Right cardiac atrium (tissue), 5 donors: ENCODE results near the gene LRRFIP1. TPM values are rescaled to one million over a fixed set of nuclear protein-coding genes. Genes with fewer than 3 reads are reported as not detected.
"Not testable (repeated sequence)": the region's sequence is repeated elsewhere in the genome, so short reads cannot be mapped to it uniquely, and the experiment has no call there.

Experiments used
- ATAC-seq, 2 donors: fragments of 200-7000 bp; cut with Tn5 transposase; one replicate each; pipeline versions ENCODE4 v1.8.0 to v1.9.1; 2020; ENCODE audit warnings: moderate library complexity in 2 of 2, mild to moderate bottlenecking in 1 of 2
- DNase-seq, 3 donors: peaks; one replicate each; pipeline ENCODE4 v3.0.0-alpha.2; 2020
- H3K27ac ChIP-seq: one replicate; pipeline ENCODE4 v1.5.1; 2013; ENCODE audit warnings: mild to moderate bottlenecking, low read length, control low read depth, moderate library complexity
- H3K27me3 ChIP-seq: one replicate; pipeline ENCODE4 v1.6.1; 2013; ENCODE audit not compliant: control insufficient read depth, insufficient read depth
- H3K4me1 ChIP-seq: one replicate; pipeline ENCODE4 v1.6.1; 2013; ENCODE audit warnings: low read length; ENCODE audit not compliant: control insufficient read depth, insufficient read depth
- H3K4me3 ChIP-seq: one replicate; pipeline ENCODE4 v1.5.1; 2013; ENCODE audit warnings: low read length, control low read depth
- H3K9me3 ChIP-seq: one replicate; pipeline ENCODE4 v1.6.1; 2013; ENCODE audit warnings: low read length; ENCODE audit not compliant: control insufficient read depth
- whole genome bisulfite sequencing: extraction: QIAGEN DNeasy Blood & Tissue Kit; methylation state at CpG from one replicate; pipeline ENCODE4 v1.1.7; 2013; 5-methylcytosine and 5-hydroxymethylcytosine counted together
- intact Hi-C, 4 donors: fragments of 100-400 bp; cut with DNase I; formaldehyde crosslinking; loops; one replicate each; pipeline versions ENCODE4 v1.11.0 to v1.14.0; 2022 to 2023
- polyA plus RNA-seq: library from polyadenylated mRNA; stranded (reverse); fragments of 200-250 nt; gene quantifications from one replicate; pipeline ENCODE4 v1.2.3, GENCODE V29; 2013
- total RNA-seq, 4 donors: library from RNA; stranded (reverse); fragmentation: NEBNext Ultra II Directional; extraction: Animal tissue kit (Norgen Biotek cat#: 25700); gene quantifications; one replicate each; pipeline ENCODE4 v1.2.1, GENCODE V29; 2021
- donor health status: healthy with polysubstance abuse.
- donor health status: DM: no; HTN: yes; CAD: no.
- donor health status: DM: no; HTN: no; CAD: no.
- donor health status: DM: no; HTN: yes; CAD: no; lungs with severe emphysema.
- donor health status: DM: yes; HTN: yes; CAD: no.

Gene LRRFIP1
- total and polyA plus RNA-seq, 5 donors, result 61.9 to 106 (median 87.8) TPM

- intact Hi-C loops, result not testable (repeated sequence)
Observed at GRCh38 chr2:237606522-237606921, 20.9 kb upstream of the LRRFIP1 start.

GRCh38 chr2:237612527-237613357 lies 14.6 kb upstream of the LRRFIP1 start:
- Histone ChIP-seq H3K27ac (no peak overlapping the region), H3K4me1 (peaks cover 25% of the 10 kb centered on the region), H3K27me3 (no peaks in the 10 kb centered on the region), H3K4me3 (no peak overlapping the region), H3K9me3 (no peaks in the 10 kb centered on the region)
- intact Hi-C loops, result no loop called here
- 95% methylated on average over 10 of the region's 10 CpGs for WGBS
- DNase-seq (no peak), ATAC-seq (no peak)

More at GRCh38 chr2:237606522-237606921, 20.9 kb upstream of the LRRFIP1 start:
- H3K27me3 ChIP-seq, DNase-seq, H3K27ac ChIP-seq, H3K4me1 ChIP-seq, H3K9me3 ChIP-seq, H3K4me3 ChIP-seq, ATAC-seq: not testable (repeated sequence)
- 90% methylated on average over 4 of the region's 4 CpGs for WGBS

DNA sequence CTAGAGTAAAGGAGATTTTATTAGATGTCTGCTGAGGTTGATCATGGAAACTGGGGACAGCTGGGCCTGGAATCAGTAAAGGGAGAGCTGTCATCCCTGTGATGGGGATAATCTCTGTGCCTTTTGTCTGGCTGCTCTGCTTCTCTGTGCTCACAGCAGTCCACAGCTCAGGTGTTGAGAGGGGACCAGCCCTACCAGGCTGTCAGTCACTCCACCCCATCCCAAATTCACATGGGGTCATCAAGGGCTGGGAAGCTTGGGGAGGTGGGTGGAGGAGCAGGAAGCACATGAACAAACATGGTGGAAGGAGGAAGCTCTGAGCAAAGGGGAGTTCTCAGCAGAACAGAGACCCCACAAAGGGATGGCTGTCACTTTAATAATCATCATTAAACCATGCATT lies 13.7 kb upstream of the LRRFIP1 start:
- intact Hi-C loops, result no loop called here
- H3K27ac ChIP-seq, result no peak overlapping the region
- H3K4me1 ChIP-seq, result peaks cover 25% of the 10 kb centered on the region
- H3K4me3 ChIP-seq, result no peak overlapping the region
- H3K9me3 ChIP-seq, result no peaks in the 10 kb centered on the region
- H3K27me3 ChIP-seq, result no peaks in the 10 kb centered on the region
- ATAC-seq, result no peak
- no peak for DNase-seq

DNA sequence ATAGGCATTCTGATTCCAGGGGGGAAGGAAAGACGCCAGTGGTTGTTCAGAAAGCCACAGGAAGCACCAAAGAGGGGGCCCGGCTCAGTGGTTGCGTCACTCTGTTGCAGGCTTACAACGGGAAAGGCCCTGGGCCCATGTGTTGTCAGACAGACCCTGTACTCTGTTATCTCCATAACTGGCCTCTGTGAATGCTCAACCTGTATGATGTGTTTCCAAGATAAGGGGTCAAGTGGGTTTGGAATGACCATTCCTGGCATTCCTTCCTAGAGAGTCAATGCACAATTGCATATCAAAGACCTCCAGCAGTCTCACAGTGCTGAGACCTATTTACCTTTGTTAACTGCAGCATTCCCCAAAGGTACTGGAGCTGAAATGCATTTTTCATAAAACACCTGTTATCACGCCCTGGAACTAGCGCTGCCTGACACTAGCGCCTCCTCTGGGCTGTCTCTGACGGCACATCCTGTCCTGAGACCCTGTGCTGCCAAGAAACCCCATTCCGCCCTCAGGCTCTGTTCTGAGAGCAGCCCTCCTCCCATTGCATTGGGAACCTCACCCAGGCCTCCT lies 13.2 kb upstream of the LRRFIP1 start:
- Histone ChIP-seq H3K4me3 (no peak overlapping the region), H3K4me1 (peaks cover 25% of the 10 kb centered on the region), H3K9me3 (no peaks in the 10 kb centered on the region), H3K27ac (no peak overlapping the region), H3K27me3 (no peaks in the 10 kb centered on the region)
- DNase-seq (no peak), ATAC-seq (no peak)
- intact Hi-C loops, result no loop called here
- WGBS, result 82% methylated on average over 9 of the region's 9 CpGs

- Histone ChIP-seq H3K9me3 (no peaks in the 10 kb centered on the region), H3K27me3 (no peaks in the 10 kb centered on the region), H3K27ac (peak overlapping the region; percentile 84), H3K4me3 (no peak overlapping the region), H3K4me1 (peaks cover 25% of the 10 kb centered on the region)
- WGBS, result 31% methylated on average over 4 of the region's 4 CpGs
- ATAC-seq (peak; percentile 9 to 22), DNase-seq (no peak)
- intact Hi-C loops, result no loop called here
Observed at GRCh38 chr2:237615631-237616249, 11.6 kb upstream of the LRRFIP1 start.

GRCh38 chr2:237616373-237616733 lies 11.0 kb upstream of the LRRFIP1 start:
- Histone ChIP-seq H3K9me3 (no peaks in the 10 kb centered on the region), H3K4me3 (no peak overlapping the region), H3K4me1 (peaks cover 25% of the 10 kb centered on the region), H3K27ac (peak overlapping the region; percentile 84), H3K27me3 (no peaks in the 10 kb centered on the region)
- WGBS, result 30% methylated on average over 3 of the region's 3 CpGs
- intact Hi-C loops, result no loop called here
- DNase-seq (no peak), ATAC-seq (peak in 1 of 2 donors; percentile 47)

- peak; percentile 85 to 86 for ATAC-seq
- DNase-seq, result no peak
- H3K4me1 ChIP-seq, result peaks cover 25% of the 10 kb centered on the region
- peak overlapping the region; percentile 44 for H3K27ac ChIP-seq
- no peaks in the 10 kb centered on the region for H3K27me3 ChIP-seq
- intact Hi-C loops, result no loop called here
- WGBS, result 23% methylated on average over 15 of the region's 15 CpGs
- H3K9me3 ChIP-seq, result no peaks in the 10 kb centered on the region
- no peak overlapping the region for H3K4me3 ChIP-seq
Observed at GRCh38 chr2:237616734-237617586, 10.4 kb upstream of the LRRFIP1 start.

DNA sequence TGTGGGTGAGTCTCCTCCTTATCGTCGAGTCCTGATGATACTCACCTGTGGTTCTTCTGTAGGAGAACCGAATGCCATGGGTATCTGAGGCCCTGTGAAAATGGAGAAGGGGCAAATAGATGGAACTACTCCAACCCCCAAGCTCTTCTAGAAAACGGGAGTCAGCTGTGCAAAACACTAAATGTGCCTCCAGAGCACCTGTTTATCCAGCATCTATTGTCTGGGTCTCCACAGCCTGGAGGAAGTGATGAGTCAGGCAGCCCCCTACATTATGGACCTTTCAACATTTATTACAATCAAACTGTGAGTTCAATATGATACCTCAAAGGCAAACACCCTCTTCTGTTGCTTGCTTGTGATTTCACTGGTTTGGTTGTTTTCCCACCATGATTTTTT lies 9.8 kb upstream of the LRRFIP1 start:
- peak overlapping the region; percentile 44 for H3K27ac ChIP-seq
- intact Hi-C loops, result no loop called here
- no peak overlapping the region for H3K4me3 ChIP-seq
- DNase-seq (no peak), ATAC-seq (no peak)
- no peaks in the 10 kb centered on the region for H3K27me3 ChIP-seq
- no peaks in the 10 kb centered on the region for H3K9me3 ChIP-seq
- WGBS, result 61% methylated on average over 4 of the region's 4 CpGs
- peaks cover 25% of the 10 kb centered on the region for H3K4me1 ChIP-seq

- no peak overlapping the region for H3K4me3 ChIP-seq
- no peak overlapping the region for H3K27ac ChIP-seq
- DNase-seq, result no peak
- intact Hi-C loops, result no loop called here
- no peak for ATAC-seq
- peaks cover 25% of the 10 kb centered on the region for H3K4me1 ChIP-seq
- 87% methylated on average over 2 of the region's 2 CpGs for WGBS
- H3K9me3 ChIP-seq, result no peaks in the 10 kb centered on the region
- no peaks in the 10 kb centered on the region for H3K27me3 ChIP-seq
Observed at GRCh38 chr2:237618449-237618848, 8.9 kb upstream of the LRRFIP1 start.

DNA sequence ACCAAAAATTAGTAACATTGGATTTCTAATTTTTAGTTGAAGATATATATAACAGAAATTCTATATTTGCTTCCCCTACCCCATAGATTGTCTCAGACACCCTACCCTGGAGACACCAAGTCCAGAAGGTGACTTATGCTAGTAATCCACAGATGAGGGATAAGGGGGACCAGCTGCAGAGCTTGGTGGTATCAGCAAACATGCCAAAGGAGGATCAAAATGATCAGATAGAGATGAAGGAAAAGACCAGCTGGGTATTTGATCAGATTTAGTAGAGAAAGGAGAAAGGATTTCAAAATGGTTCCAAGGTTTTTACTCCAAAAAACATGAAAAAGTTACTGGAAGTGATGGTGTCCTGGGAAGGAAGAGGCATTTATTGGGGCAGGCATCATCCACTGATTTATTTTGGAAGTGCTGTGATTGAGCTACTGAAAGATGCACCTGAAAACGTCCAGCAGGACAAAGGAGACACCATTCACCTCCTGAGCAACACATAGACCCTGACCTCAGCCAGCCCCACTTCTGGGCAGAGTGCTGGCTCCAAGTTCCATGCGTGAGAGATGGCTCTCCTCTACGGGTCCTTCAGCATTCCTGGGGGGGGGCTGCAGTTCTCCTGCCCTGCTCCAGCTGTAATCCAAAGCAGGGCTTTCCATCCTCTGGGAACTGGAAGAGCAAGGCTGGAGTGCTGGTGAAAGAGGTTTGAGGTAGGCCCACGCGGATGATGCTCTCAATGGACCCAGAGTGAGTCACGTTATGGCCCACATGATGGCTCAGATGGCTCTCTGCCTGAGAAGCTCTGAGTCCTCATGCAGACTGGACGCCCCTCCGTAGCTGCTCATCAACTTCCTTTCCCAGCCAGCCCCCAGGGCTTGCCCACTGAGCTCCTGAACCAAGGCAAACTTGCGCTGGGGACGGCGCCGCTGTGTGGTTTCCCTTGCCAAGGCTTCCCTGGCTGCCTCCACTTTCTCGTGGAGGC lies 3.7 kb upstream of the LRRFIP1 start:
- intact Hi-C loops, result no loop called here
- H3K27ac ChIP-seq, result no peak overlapping the region
- no peak overlapping the region for H3K4me3 ChIP-seq
- peaks cover 11% of the 10 kb centered on the region for H3K4me1 ChIP-seq
- DNase-seq (no peak), ATAC-seq (no peak)
- no peaks in the 10 kb centered on the region for H3K9me3 ChIP-seq
- WGBS, result 78% methylated on average over 13 of the region's 13 CpGs
- no peaks in the 10 kb centered on the region for H3K27me3 ChIP-seq
